Right lobe of liver (tissue), 6 donors: ENCODE measurements around the gene ACP1. TPM values are rescaled to one million over a fixed set of nuclear protein-coding genes. Genes with fewer than 3 reads are reported as not detected.

Source experiments
- ATAC-seq, 4 donors: fragments of 200-7000 bp; cut with Tn5 transposase; one replicate each; pipeline ENCODE4 v1.9.1; 2020; ENCODE audit warnings: mild to moderate bottlenecking in 4 of 4, moderate library complexity in 4 of 4
- DNase-seq, 3 donors: peaks; one replicate each; pipeline ENCODE4 v3.0.0-alpha.2; 2020
- H3K27ac ChIP-seq, 3 donors: fragments of 200-600 bp; one replicate each; pipeline ENCODE4 v1.8.0; 2022
- H3K27me3 ChIP-seq, 2 donors: fragments of 200-600 bp; one replicate each; pipeline ENCODE4 v1.8.0; 2022
- H3K36me3 ChIP-seq, 4 donors: fragments of 200-600 bp; sonication (generic) in 1 of 4; one replicate each; pipeline versions ENCODE4 v1.5.1 to v1.8.0; 2017 to 2022; ENCODE audit warnings: control low read depth in 1 of 4
- H3K4me1 ChIP-seq, 4 donors: fragments of 200-600 bp; sonication (generic) in 1 of 4; one replicate each; pipeline versions ENCODE4 v1.5.1 to v1.8.0; 2017 to 2022; ENCODE audit warnings: control low read depth in 1 of 4
- H3K4me3 ChIP-seq, 3 donors: fragments of 200-600 bp; one replicate each; pipeline ENCODE4 v1.8.0; 2022
- H3K9me3 ChIP-seq, 4 donors: fragments of 200-600 bp; sonication (generic) in 1 of 4; one replicate each; pipeline versions ENCODE4 v1.5.1 to v1.8.0; 2017 to 2022; ENCODE audit warnings: control low read depth in 1 of 4
- POLR2A ChIP-seq: fragments of 450-650 bp; IDR thresholded peaks from one replicate; pipeline ENCODE4 v1.6.1; 2017; ENCODE audit warnings: antibody characterized with exemption, mild to moderate bottlenecking
- WGBS: methylation state at CpG from one replicate; pipeline ENCODE4 v1.1.6; 2018; ENCODE audit warnings: low coverage, low lambda C conversion rate; ENCODE audit not compliant: insufficient coverage; ENCODE audit errors: missing lambda C conversion rate; 5-methylcytosine and 5-hydroxymethylcytosine counted together
- intact Hi-C, 2 donors: fragments of 100-400 bp; cut with DNase I; formaldehyde crosslinking; loops; one replicate each; pipeline versions ENCODE4 v1.11.2 to v1.14.1; 2022
- total RNA-seq, 6 experiments: library from RNA; depleted of rRNA in 2 of 6; stranded (reverse); fragments of >200 nt in 2 of 6; fragmentation: NEBNext Ultra II Directional in 3 of 6; extraction: Animal tissue kit (Norgen Biotek cat#: 25700) in 3 of 6; gene quantifications; one replicate each; pipeline versions ENCODE4 v1.1.0 to v1.2.4, GENCODE V29; 2016 to 2023
- TF ChIP-seq, protein P1 (sequence below), 4 donors: fragments of 200-600 bp in 3 of 4; fragments of 450-650 bp in 1 of 4; IDR thresholded peaks; one replicate each; pipeline versions ENCODE4 v1.5.1 to v1.8.0; 2016 to 2022; ENCODE audit warnings: antibody characterized with exemption in 4 of 4, mild to moderate bottlenecking in 2 of 4
- donor health status: DM: no; HTN: yes; CAD: no.
- donor health status: DM: no; HTN: no; CAD: no.
- donor health status: DM: no; HTN: no; CAD: no.
- donor health status: DM: no; HTN: yes; CAD: no.
- donor health status: DM: no; HTN: yes; CAD: no.

Gene ACP1
- total RNA-seq, 6 experiments from 2014 or later = 52.1 to 72.1 (median 60.3) TPM

GRCh38 chr2:273333-273732 is 8.6 kb downstream of the ACP1 start:
- TF ChIP-seq, protein P1, sequence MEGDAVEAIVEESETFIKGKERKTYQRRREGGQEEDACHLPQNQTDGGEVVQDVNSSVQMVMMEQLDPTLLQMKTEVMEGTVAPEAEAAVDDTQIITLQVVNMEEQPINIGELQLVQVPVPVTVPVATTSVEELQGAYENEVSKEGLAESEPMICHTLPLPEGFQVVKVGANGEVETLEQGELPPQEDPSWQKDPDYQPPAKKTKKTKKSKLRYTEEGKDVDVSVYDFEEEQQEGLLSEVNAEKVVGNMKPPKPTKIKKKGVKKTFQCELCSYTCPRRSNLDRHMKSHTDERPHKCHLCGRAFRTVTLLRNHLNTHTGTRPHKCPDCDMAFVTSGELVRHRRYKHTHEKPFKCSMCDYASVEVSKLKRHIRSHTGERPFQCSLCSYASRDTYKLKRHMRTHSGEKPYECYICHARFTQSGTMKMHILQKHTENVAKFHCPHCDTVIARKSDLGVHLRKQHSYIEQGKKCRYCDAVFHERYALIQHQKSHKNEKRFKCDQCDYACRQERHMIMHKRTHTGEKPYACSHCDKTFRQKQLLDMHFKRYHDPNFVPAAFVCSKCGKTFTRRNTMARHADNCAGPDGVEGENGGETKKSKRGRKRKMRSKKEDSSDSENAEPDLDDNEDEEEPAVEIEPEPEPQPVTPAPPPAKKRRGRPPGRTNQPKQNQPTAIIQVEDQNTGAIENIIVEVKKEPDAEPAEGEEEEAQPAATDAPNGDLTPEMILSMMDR (IDR thresholded peaks at IDR 0.05) = no peak
- no peak for TF ChIP-seq POLR2A
- DNase-seq = no peak
- Histone ChIP-seq H3K9me3 (no peaks in the 10 kb centered on the region), H3K4me1 (no peaks in the 10 kb centered on the region), H3K4me3 (no peak overlapping the region), H3K27ac (no peak overlapping the region), H3K27me3 (no peaks in the 10 kb centered on the region), H3K36me3 (peaks cover 0 to 31% (median 4%) of the 10 kb centered on the region in 4 donors)
- ATAC-seq = no peak
- intact Hi-C loops = no loop called here
- 73% methylated on average over 5 of the region's 6 CpGs for WGBS

GRCh38 chr2:274503-274902 is 9.8 kb downstream of the ACP1 start:
- ATAC-seq (peak; percentile 47 to 78 (median 66)), DNase-seq (no peak)
- 89% methylated on average over 3 of the region's 3 CpGs for WGBS
- H3K9me3 ChIP-seq = no peaks in the 10 kb centered on the region
- peaks cover 0 to 36% (median 4%) of the 10 kb centered on the region in 4 donors for H3K36me3 ChIP-seq
- H3K4me3 ChIP-seq = no peak overlapping the region
- no peaks in the 10 kb centered on the region for H3K27me3 ChIP-seq
- TF ChIP-seq POLR2A = no peak
- TF ChIP-seq, protein P1 (IDR thresholded peaks at IDR 0.05) = peak; percentile 16 to 45 (median 30)
- intact Hi-C loops = no loop called here
- no peaks in the 10 kb centered on the region for H3K4me1 ChIP-seq
- no peak overlapping the region for H3K27ac ChIP-seq

GRCh38 chr2:275466-275865 is 10.7 kb downstream of the ACP1 start:
- peaks cover 0 to 36% (median 6%) of the 10 kb centered on the region in 4 donors for H3K36me3 ChIP-seq
- ATAC-seq (peak in 3 of 4 donors; percentile 50 to 69 (median 59)), DNase-seq (no peak)
- H3K9me3 ChIP-seq = no peaks in the 10 kb centered on the region
- H3K4me1 ChIP-seq = peaks cover 0 to 7% (median 0%) of the 10 kb centered on the region in 4 donors
- intact Hi-C loops = no loop called here
- no peak overlapping the region for H3K4me3 ChIP-seq
- 55% methylated on average over 6 of the region's 6 CpGs for WGBS
- no peak overlapping the region for H3K27ac ChIP-seq
- TF ChIP-seq POLR2A = no peak
- TF ChIP-seq, protein P1 (IDR thresholded peaks at IDR 0.05) = no peak
- no peaks in the 10 kb centered on the region for H3K27me3 ChIP-seq

DNA sequence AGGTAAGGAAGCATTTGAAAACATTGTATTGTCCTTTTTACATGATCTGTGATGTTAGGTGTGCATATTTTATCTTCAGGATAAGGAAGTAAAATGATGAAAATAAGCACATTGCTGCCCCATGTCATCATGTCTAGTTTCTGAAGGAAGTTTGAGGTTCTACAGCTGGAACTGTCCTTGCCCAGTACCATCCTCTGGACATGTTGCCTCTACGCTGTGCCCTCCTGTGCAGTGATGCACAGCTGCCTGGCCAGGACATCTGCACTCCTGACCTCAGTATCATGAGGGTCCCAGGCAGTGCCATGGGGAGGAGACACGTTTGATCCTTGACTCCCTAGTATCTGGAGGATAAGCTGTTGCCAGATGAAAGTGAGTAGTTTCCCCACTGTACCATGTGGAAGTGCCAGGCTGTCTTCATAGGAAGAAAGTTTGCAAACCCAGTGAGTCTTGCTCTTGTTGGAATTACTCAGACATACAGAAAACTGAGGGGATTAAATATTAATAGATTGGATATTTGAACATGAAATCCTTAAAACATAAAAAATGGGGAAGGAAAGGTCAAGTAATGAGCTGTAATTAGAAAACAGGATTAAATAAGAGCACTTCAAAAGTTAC is 13.7 kb downstream of the ACP1 start:
- DNase-seq = no peak
- TF ChIP-seq, protein P1 (IDR thresholded peaks at IDR 0.05) = no peak
- TF ChIP-seq POLR2A = no peak
- H3K4me1 ChIP-seq = peaks cover 0 to 7% (median 0%) of the 10 kb centered on the region in 4 donors
- H3K27ac ChIP-seq = no peak overlapping the region
- intact Hi-C loops = no loop called here
- H3K27me3 ChIP-seq = no peaks in the 10 kb centered on the region
- 80% methylated on average over 1 of the region's 2 CpGs for WGBS
- no peaks in the 10 kb centered on the region for H3K9me3 ChIP-seq
- H3K36me3 ChIP-seq = peaks cover 0 to 36% (median 11%) of the 10 kb centered on the region in 4 donors
- ATAC-seq = no peak
- no peak overlapping the region for H3K4me3 ChIP-seq
